Activated CD8-positive, alpha-beta memory T cell treated with anti-CD3 and anti-CD28 coated beads, Interleukin-2, amount 50 U/mL, for 24 hours (primary cell): Measurements from ENCODE around the gene ITGAX.
"Not testable (repeated sequence)": the region's sequence is repeated elsewhere in the genome, so short reads cannot be mapped to it uniquely, and the experiment has no call there.

Experiments used
- DNase-seq: peaks from one replicate; pipeline ENCODE4 v3.0.0-alpha.2; 2020; ENCODE audit errors: extremely low read depth

The ITGAX gene

DNA sequence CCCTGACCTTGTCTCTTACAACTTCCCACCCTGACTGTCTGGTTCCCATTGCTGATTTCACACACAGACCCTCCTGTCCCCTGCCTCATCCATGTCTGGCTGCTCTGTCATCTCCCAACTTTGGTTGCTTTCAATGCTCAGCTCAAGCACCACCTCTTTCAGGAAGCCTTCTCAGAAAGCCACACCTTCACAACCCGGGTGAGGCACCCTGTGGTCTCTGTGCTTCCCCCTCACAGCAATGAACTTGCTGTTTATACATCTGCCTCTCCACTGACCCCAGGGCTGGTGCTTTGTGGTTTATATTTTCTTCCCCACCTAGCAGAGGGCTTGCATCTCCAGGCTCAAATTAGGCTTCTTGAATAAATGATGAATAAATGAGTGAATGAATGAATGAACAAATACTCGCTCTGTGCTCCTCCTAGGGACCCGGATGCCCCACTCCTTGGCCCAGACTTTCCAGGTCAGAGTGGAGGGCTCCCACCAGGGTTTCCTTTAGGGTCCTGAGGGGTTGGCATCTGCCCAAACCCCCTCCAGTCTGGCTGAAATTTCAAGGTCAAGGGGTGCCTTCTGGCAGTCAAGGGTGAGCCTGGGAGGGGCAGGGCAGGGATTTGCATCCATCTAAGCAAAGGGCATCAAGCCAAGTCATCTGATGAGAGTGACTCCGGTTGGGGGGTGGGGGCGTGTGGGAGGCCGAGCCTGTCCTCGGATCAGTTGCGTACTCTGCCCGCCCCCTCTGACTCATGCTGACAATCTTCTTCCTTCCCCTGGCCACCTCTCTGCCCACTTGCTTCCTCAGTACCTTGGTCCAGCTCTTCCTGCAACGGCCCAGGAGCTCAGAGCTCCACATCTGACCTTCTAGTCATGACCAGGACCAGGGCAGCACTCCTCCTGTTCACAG, at the start of gene ITGAX:
TSS of gene ITGAX (plus strand) at position 783 of the 898 bp plus-strand sequence. CDS start at position 862, 79 bp downstream.
- peak; percentile 47 for DNase-seq

- DNase-seq = no peak
Observed at GRCh38 chr16:31305219-31305618, 49.8 kb upstream of the ITGAX start.

GRCh38 chr16:31308381-31308780, 46.6 kb upstream of the ITGAX start:
- DNase-seq = not testable (repeated sequence)

GRCh38 chr16:31322500-31322899, 32.5 kb upstream of the ITGAX start:
- no peak for DNase-seq

- DNase-seq = no peak
Observed at GRCh38 chr16:31323959-31324629, 30.9 kb upstream of the ITGAX start.

DNA sequence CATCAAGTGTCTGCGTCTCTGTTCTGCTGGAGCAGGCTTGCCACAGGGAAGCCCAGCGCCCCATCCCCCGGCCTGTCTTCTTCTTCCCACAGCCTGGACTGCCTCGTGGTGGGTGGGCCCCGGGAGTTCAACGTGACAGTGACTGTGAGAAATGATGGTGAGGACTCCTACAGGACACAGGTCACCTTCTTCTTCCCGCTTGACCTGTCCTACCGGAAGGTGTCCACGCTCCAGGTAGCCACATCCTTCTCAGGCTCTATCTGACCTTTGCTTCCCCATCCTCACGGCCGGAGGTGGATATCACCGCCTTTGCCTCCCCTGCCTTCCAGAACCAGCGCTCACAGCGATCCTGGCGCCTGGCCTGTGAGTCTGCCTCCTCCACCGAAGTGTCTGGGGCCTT, 29.8 kb upstream of the ITGAX start:
- DNase-seq = no peak

DNA sequence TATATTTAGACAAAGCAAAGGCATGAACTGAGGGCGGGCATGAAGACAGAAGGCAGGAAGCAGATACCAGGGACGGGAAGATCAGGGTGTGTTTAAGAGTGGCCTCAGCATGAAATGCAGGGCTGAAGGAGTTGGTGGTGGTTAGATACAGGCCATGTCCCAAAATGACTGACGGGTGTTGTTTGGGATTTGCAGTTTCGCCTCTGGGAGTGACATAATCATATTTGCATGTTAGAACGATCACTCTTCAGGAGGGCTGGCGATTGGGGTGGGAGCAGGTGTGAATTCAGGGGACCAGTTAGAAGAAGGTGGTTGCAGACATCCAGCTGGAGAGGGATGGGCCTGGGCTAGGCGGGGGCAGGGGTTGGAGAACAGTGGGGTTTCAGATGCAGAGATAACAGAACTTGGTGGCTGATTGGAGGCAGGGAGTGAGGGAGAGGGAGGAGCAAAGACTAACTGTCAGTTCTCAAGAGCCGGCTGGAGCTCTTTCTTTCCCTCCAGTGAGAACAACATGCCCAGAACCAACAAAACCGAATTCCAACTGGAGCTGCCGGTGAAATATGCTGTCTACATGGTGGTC, 27.2 kb upstream of the ITGAX start:
- DNase-seq = no peak

GRCh38 chr16:31328322-31329052, 26.5 kb upstream of the ITGAX start:
- DNase-seq = no peak

DNA sequence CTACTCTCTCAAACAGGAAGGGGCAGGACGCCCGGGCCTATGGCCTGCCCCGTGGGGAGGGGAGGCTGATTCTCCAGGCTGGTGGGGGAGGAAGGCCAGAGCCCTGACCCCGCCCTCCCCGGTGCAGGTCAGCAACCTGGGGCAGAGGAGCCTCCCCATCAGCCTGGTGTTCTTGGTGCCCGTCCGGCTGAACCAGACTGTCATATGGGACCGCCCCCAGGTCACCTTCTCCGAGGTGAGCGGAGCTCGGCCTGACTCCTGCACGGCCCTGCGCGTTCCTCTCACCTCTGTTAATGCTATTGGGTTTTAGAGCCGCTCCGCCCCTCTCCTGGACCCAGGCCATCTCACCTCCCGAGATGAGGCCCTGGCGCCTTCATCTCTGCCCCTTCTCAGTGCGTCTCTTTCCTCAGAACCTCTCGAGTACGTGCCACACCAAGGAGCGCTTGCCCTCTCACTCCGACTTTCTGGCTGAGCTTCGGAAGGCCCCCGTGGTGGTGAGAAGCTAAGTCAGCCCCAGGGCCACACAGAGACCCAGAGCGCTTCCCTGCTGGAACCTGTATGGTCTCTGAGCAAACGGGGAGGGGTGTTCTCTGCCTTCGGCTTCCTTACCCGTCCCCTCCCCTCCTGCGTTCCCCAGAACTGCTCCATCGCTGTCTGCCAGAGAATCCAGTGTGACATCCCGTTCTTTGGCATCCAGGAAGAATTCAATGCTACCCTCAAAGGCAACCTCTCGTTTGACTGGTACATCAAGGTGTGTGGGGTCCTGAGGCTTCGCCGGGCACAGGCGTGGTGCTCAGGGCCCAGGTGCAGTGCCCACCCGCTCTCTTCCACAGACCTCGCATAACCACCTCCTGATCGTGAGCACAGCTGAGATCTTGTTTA, 25.1 kb upstream of the ITGAX start:
- DNase-seq = no peak

GRCh38 chr16:31330553-31330890, 24.5 kb upstream of the ITGAX start:
- DNase-seq = no peak

DNA sequence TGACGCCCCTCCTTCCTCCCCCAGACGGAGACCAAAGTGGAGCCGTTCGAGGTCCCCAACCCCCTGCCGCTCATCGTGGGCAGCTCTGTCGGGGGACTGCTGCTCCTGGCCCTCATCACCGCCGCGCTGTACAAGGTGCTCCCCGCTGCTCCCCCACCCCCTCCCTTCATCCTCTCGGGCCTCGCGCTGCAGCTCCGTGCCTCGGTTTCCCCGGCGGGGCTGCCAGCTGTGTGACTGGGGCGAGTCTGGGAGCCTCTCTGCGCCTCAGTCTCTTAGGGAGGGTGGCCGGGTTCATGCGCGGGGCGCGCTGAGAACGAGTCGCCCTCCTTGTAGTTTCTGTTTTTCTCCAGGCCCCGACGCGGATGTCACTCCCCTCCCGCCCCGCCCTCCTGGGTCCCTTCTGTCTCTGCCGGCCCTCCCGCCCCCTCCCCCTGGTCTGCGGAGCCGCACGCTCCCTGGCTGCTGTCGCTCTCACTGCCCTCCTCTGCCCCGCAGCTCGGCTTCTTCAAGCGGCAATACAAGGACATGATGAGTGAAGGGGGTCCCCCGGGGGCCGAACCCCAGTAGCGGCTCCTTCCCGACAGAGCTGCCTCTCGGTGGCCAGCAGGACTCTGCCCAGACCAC, 23.7 kb upstream of the ITGAX start:
- DNase-seq = no peak

DNA sequence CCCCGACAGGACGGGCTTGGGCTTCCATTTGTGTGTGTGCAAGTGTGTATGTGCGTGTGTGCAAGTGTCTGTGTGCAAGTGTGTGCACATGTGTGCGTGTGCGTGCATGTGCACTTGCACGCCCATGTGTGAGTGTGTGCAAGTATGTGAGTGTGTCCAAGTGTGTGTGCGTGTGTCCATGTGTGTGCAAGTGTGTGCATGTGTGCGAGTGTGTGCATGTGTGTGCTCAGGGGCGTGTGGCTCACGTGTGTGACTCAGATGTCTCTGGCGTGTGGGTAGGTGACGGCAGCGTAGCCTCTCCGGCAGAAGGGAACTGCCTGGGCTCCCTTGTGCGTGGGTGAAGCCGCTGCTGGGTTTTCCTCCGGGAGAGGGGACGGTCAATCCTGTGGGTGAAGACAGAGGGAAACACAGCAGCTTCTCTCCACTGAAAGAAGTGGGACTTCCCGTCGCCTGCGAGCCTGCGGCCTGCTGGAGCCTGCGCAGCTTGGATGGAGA, 23.1 kb upstream of the ITGAX start:
- no peak for DNase-seq

DNA sequence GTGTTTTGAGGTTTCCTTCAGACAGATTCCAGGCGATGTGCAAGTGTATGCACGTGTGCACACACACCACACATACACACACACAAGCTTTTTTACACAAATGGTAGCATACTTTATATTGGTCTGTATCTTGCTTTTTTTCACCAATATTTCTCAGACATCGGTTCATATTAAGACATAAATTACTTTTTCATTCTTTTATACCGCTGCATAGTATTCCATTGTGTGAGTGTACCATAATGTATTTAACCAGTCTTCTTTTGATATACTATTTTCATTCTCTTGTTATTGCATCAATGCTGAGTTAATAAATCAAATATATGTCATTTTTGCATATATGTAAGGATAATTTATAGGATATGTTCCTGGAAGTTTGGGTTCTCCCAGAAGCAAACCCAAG, 22.4 kb upstream of the ITGAX start:
- no peak for DNase-seq

DNA sequence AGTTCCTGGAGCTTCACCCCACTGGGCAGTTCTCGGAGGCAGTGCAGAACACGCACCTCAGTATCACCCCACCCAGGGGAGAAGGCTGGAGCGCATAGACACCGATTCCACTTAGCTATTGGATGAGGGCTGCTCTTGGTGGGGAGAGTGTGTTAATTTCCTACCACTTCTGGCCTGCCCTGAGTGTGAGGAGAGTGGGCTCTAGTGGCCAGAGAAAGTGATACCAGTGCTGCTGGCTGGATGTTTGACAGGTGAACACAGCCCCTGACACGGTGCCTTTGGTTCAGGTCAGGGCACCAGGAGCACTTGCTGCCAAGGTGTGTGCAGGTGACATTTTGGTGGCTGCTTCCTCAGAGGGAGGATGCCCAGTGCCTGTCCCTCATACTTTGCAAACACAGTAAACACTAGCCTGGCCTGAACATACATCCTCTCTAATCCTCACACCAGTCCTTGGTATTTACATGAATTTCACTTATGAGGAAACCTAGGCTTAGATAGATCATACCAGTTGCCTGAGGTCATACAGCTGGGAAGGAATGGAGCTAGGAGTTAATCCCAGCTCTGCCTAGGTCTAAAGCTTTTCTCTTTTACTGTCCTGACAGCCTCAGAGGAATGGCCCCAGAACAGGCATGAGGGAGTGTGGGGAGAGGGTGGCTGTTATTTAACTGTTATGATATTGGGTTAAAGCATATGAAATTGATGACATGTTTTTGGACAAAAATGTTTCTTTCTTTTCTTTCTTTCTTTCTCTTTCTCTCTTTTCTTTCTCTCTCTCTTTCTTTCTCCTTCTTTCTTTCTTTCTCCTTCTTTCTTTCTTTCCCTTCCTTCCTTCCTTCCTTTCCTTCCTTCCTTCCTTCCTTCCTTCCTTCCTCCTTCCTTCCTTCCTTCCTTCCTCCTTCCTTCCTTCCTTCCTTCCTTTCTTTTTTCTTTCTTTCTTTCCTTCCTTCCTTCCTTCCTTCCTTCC, 21.0 kb upstream of the ITGAX start:
- no peak for DNase-seq

GRCh38 chr16:31334934-31335333, 20.0 kb upstream of the ITGAX start:
- DNase-seq = no peak

- DNase-seq = no peak
Observed at GRCh38 chr16:31335431-31335830, 19.5 kb upstream of the ITGAX start.

- DNase-seq = not testable (repeated sequence)
Observed at GRCh38 chr16:31338166-31338685, 16.8 kb upstream of the ITGAX start.

DNA sequence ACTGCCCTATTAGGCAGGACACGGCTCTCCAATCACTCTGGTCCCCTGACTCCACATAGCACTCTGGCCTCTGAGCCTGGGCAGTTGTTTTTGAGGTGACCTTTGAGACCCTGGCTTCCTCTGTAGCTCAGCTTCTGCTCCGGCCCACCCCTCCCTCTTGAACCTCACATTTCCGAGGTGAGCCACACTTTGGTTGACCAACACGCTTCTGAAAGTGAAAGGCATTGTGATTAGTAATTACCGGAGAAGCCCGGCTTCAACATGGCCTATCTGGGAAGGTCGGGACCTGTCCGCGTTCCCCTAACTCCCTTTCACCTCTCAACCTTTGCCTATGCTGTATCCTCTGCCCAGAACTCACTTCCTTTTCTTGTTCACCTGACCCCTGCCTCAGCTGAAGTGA, 10.3 kb upstream of the ITGAX start:
- DNase-seq = no peak

DNA sequence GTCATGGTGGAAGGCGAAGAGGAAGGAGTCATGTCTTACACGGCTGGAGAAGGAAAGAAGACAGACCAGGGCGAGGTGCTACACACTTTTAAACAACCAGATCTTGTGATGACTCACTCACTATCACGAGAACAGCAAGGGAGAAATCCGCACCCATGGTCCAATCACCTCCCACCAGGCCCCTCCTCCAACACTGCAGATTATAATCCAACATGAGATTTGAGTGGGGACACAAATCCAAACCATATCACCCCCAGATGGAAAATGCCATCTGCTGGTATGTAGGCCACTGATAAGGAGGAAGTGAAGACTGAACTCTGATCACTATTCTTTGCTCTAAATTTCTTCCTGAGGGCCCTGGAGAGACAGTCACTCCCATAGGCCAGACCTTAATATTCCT, 7.5 kb upstream of the ITGAX start:
- DNase-seq = no peak
